Measurements from ENCODE around the gene CRYBA2. TPM values are rescaled to one million over a fixed set of nuclear protein-coding genes. Genes with fewer than 3 reads are reported as not detected.

The CRYBA2 gene
- total RNA-seq, 1 experiment from 2014 or later = not detected

- Histone ChIP-seq H3K36me3 (no peaks in the 10 kb centered on the region), H3K27me3 (peaks cover 28% of the 10 kb centered on the region), H3K4me3 (no peak overlapping the region), H3K9me3 (no peaks in the 10 kb centered on the region)
- no peak for DNase-seq
These were observed 35.6 kb downstream of the CRYBA2 start for GRCh38 chr2:218957671-218958070.

- DNase-seq = no peak
- peaks cover 18% of the 10 kb centered on the region for H3K27me3 ChIP-seq
- H3K36me3 ChIP-seq = no peaks in the 10 kb centered on the region
- H3K4me3 ChIP-seq = no peak overlapping the region
- no peaks in the 10 kb centered on the region for H3K9me3 ChIP-seq
These were observed 37.2 kb downstream of the CRYBA2 start for GRCh38 chr2:218956039-218956438.

GRCh38 chr2:218954541-218955300, 38.5 kb downstream of the CRYBA2 start:
- Histone ChIP-seq H3K9me3 (no peaks in the 10 kb centered on the region), H3K4me3 (no peak overlapping the region), H3K27me3 (peaks cover 15% of the 10 kb centered on the region), H3K36me3 (no peaks in the 10 kb centered on the region)
- no peak for DNase-seq

GRCh38 chr2:218953366-218953954, 39.8 kb downstream of the CRYBA2 start:
- no peak for DNase-seq
- no peaks in the 10 kb centered on the region for H3K9me3 ChIP-seq
- peaks cover 9% of the 10 kb centered on the region for H3K27me3 ChIP-seq
- no peak overlapping the region for H3K4me3 ChIP-seq
- H3K36me3 ChIP-seq = no peaks in the 10 kb centered on the region

GRCh38 chr2:218952160-218952559, 41.1 kb downstream of the CRYBA2 start:
- H3K27me3 ChIP-seq = peaks cover 9% of the 10 kb centered on the region
- H3K36me3 ChIP-seq = no peaks in the 10 kb centered on the region
- no peaks in the 10 kb centered on the region for H3K9me3 ChIP-seq
- no peak for DNase-seq
- H3K4me3 ChIP-seq = no peak overlapping the region

GRCh38 chr2:218946621-218947020, 46.6 kb downstream of the CRYBA2 start:
- DNase-seq = no peak
- Histone ChIP-seq H3K27me3 (peaks cover 31% of the 10 kb centered on the region), H3K36me3 (no peaks in the 10 kb centered on the region), H3K9me3 (no peaks in the 10 kb centered on the region; the same call in 1 of the 2 replicates), H3K4me3 (no peak overlapping the region)

- Histone ChIP-seq H3K4me3 (no peak overlapping the region), H3K27me3 (peaks cover 28% of the 10 kb centered on the region), H3K36me3 (no peaks in the 10 kb centered on the region), H3K9me3 (no peaks in the 10 kb centered on the region; the same call in 1 of the 2 replicates)
- DNase-seq = no peak
These were observed 48.3 kb downstream of the CRYBA2 start for GRCh38 chr2:218944759-218945404.

Other genes starting within 250 kb of the CRYBA2 start
- gene CYP27A1, start 211.3 kb downstream of the CRYBA2 start, total RNA-seq (2014; rRNA removed; shearing (Covaris generic); ENCODE audit: low replicate concordance) = 7.7 and 8.9 TPM in 2 replicates
- not detected in 2 replicates for gene PRKAG3, start 161.6 kb downstream of the CRYBA2 start, total RNA-seq (2014; rRNA removed; shearing (Covaris generic); ENCODE audit: low replicate concordance)
- not detected in 2 replicates for gene WNT6, start 133.6 kb downstream of the CRYBA2 start, total RNA-seq (2014; rRNA removed; shearing (Covaris generic); ENCODE audit: low replicate concordance)
- not detected in 2 replicates for gene WNT10A, start 112.6 kb downstream of the CRYBA2 start, total RNA-seq (2014; rRNA removed; shearing (Covaris generic); ENCODE audit: low replicate concordance)
- gene CDK5R2, start 33.8 kb downstream of the CRYBA2 start, total RNA-seq (2014; rRNA removed; shearing (Covaris generic); ENCODE audit: low replicate concordance) = not detected in 2 replicates
- gene FEV, start 8.2 kb downstream of the CRYBA2 start, total RNA-seq (2014; rRNA removed; shearing (Covaris generic); ENCODE audit: low replicate concordance) = not detected in 2 replicates
- 0.03 TPM in 1 of 2 replicates, not detected in the other for gene CFAP65, start 48.1 kb upstream of the CRYBA2 start, total RNA-seq (2014; rRNA removed; shearing (Covaris generic); ENCODE audit: low replicate concordance)
- 0.16 TPM in 1 of 2 replicates, not detected in the other for gene IHH, start 67.5 kb upstream of the CRYBA2 start, total RNA-seq (2014; rRNA removed; shearing (Covaris generic); ENCODE audit: low replicate concordance)
- gene NHEJ1, start 167.4 kb upstream of the CRYBA2 start, total RNA-seq (2014; rRNA removed; shearing (Covaris generic); ENCODE audit: low replicate concordance) = 20.9 and 22.6 TPM in 2 replicates
- not detected in 2 replicates for gene SLC23A3, start 176.6 kb upstream of the CRYBA2 start, total RNA-seq (2014; rRNA removed; shearing (Covaris generic); ENCODE audit: low replicate concordance)
- 35.2 and 40.6 TPM in 2 replicates for gene CNPPD1, start 183.5 kb upstream of the CRYBA2 start, total RNA-seq (2014; rRNA removed; shearing (Covaris generic); ENCODE audit: low replicate concordance)
- 52.2 and 85.4 TPM in 2 replicates for gene RETREG2, start 184.9 kb upstream of the CRYBA2 start, total RNA-seq (2014; rRNA removed; shearing (Covaris generic); ENCODE audit: low replicate concordance)
- 43.3 and 72.7 TPM in 2 replicates for gene ZFAND2B, start 213.4 kb upstream of the CRYBA2 start, total RNA-seq (2014; rRNA removed; shearing (Covaris generic); ENCODE audit: low replicate concordance)
- gene ABCB6, start 225.5 kb upstream of the CRYBA2 start, total RNA-seq (2014; rRNA removed; shearing (Covaris generic); ENCODE audit: low replicate concordance) = 15.5 and 31.7 TPM in 2 replicates
- gene ATG9A, start 236.2 kb upstream of the CRYBA2 start, total RNA-seq (2014; rRNA removed; shearing (Covaris generic); ENCODE audit: low replicate concordance) = 74.5 and 90.6 TPM in 2 replicates
- gene ANKZF1, start 236.4 kb upstream of the CRYBA2 start, total RNA-seq (2014; rRNA removed; shearing (Covaris generic); ENCODE audit: low replicate concordance) = 21.3 and 23.4 TPM in 2 replicates